ENCODE data around the gene ARFIP1.

Gene ARFIP1

GRCh38 chr4:152929888-152930287 is 150.1 kb downstream of the ARFIP1 start:
- Histone ChIP-seq H3K4me3 (ENCODE audit: low read length) (peak overlapping the region; percentile 11), H3K27me3 (ENCODE audit: control insufficient read depth, insufficient read depth, low read length) (peaks cover 15% of the 10 kb centered on the region), H3K9me3 (ENCODE audit: control insufficient read depth, low read depth, low read length) (no peaks in the 10 kb centered on the region), H3K9ac (ENCODE audit: low read length) (peak overlapping the region; percentile 3), H3K27ac (ENCODE audit: low read length) (no peak overlapping the region), H3K4me1 (ENCODE audit: control insufficient read depth, low read depth, low read length) (peaks cover 50% of the 10 kb centered on the region), H3K36me3 (ENCODE audit: control insufficient read depth, low read depth, low read length) (no peaks in the 10 kb centered on the region)

DNA sequence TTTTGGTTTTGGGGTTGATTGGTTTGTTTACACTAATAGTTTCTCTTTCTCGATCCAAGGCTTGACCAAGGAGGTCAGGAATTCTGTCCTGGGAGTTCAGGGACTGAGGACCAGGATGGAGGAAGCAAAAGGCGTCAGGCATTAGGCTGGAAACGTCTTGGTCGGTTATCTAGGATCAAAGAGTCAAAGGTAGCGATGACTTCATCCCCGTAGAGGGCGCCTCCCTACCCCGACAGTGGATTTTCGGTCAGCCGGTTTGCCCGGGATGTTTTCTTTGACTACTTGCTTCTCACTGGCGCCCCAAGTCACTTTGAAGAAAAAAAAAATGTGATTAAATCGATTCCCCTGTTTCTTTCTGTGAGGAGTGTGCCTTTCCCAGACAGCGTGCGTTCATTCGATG is 155.4 kb downstream of the ARFIP1 start:
- peaks cover 30% of the 10 kb centered on the region for H3K4me1 ChIP-seq (ENCODE audit: control insufficient read depth, low read depth, low read length)
- peak overlapping the region; percentile 79 for H3K4me3 ChIP-seq (ENCODE audit: low read length)
- no peak overlapping the region for H3K27ac ChIP-seq (ENCODE audit: low read length)
- peak overlapping the region; percentile 77 for H3K9ac ChIP-seq (ENCODE audit: low read length)
- no peaks in the 10 kb centered on the region for H3K9me3 ChIP-seq (ENCODE audit: control insufficient read depth, low read depth, low read length)
- peaks cover 45% of the 10 kb centered on the region for H3K27me3 ChIP-seq (ENCODE audit: control insufficient read depth, insufficient read depth, low read length)
- no peaks in the 10 kb centered on the region for H3K36me3 ChIP-seq (ENCODE audit: control insufficient read depth, low read depth, low read length)

DNA sequence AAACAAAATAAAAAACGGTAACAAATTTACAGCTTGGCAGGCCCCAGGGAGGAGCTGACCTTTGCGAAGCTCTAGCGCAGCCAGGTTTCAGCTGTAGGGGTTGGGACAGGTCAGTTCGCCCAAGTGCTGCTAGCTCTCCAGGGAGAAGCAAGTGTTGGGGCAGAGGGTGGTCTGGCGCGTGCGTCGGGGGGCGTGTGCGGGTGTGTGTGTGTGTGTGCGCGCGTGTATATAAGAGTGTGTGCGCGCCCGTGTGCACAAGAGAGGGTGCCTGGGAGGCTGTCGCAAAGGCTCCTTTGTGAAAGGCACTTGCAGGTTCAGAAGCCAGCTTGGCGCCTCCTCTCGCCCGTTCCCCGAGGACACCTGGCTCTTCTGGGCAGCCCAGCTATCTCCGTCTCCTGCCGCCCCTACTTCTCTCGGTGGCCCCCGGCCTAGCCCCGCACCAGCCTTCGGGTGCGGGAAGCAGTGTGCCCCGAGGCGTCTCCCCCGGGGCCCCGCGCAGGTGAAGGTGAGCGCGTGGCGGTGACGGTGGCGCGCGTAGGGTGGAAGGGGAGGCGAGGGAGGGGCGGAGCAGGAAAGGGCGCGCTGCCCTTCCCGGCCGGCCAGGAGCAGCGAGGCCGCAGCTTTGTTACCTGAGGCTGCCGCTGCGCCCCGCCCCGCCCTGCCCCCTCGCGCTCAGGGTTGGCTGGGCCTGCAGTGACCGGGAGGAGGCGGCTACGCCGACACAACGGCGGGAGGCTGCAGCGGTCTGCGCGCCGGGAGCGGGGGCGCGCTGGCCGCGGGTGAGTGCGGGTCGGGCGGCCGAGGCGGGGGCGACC is 156.1 kb downstream of the ARFIP1 start, which contains the start of gene FHDC1:
Gene FHDC1, plus strand, starts transcription at position 693 of the 815 bp plus-strand sequence. CDS start 6,735 bp downstream, outside the sequence.
- Histone ChIP-seq H3K9ac (ENCODE audit: low read length) (peak within 1 kb of the TSS; percentile 77), H3K9me3 (ENCODE audit: control insufficient read depth, low read depth, low read length) (no peaks in the 10 kb centered on the region), H3K27me3 (ENCODE audit: control insufficient read depth, insufficient read depth, low read length) (peaks cover 45% of the 10 kb centered on the region), H3K27ac (ENCODE audit: low read length) (no peak within 1 kb of the TSS), H3K36me3 (ENCODE audit: control insufficient read depth, low read depth, low read length) (no peaks in the 10 kb centered on the region), H3K4me3 (ENCODE audit: low read length) (peak within 1 kb of the TSS; percentile 79), H3K4me1 (ENCODE audit: control insufficient read depth, low read depth, low read length) (peaks cover 23% of the 10 kb centered on the region)

- Histone ChIP-seq H3K27ac (ENCODE audit: low read length) (no peak overlapping the region), H3K27me3 (ENCODE audit: control insufficient read depth, insufficient read depth, low read length) (peaks cover 45% of the 10 kb centered on the region), H3K4me1 (ENCODE audit: control insufficient read depth, low read depth, low read length) (peaks cover 16% of the 10 kb centered on the region), H3K9ac (ENCODE audit: low read length) (peak overlapping the region; percentile 65), H3K36me3 (ENCODE audit: control insufficient read depth, low read depth, low read length) (no peaks in the 10 kb centered on the region), H3K9me3 (ENCODE audit: control insufficient read depth, low read depth, low read length) (no peaks in the 10 kb centered on the region), H3K4me3 (ENCODE audit: low read length) (peak overlapping the region; percentile 79)
Observed at GRCh38 chr4:152936446-152937335, 156.9 kb downstream of the ARFIP1 start.

- Histone ChIP-seq H3K27ac (ENCODE audit: low read length) (no peak overlapping the region), H3K9me3 (ENCODE audit: control insufficient read depth, low read depth, low read length) (no peaks in the 10 kb centered on the region), H3K27me3 (ENCODE audit: control insufficient read depth, insufficient read depth, low read length) (peaks cover 45% of the 10 kb centered on the region)
Observed at GRCh38 chr4:152937336-152938236, 157.8 kb downstream of the ARFIP1 start.

DNA sequence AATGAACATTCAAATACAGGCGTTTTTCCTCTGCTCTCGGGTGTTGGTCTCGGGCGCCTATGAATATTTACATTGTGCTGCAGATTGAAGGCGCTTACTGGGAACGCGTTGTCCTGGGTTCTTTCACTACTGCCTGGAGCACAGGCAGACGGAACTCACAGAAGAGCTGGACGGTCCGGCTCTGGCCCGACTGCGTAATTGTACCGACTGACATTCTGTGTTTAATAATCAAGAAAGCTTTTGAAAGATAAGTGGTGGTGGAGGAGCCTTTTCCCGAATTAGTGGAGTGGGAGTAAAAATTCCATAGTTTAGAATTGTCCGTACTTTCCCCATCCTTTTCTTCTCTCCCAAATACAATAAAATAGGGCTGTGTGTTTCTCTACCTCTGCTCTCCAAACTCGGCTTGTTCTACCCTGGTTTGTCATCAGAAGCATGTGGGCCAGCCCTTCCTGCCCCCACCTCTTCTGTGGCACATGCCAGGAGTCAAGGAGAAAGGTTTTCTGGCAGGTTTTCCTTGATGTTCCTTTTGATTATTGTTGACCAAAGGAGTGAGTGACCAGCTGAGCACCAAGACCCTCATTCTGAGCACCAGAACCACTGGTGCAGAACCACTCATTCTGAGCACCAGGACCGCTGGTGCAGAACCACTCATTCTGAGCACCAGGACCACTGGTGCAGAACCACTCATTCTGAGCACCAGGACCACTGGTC is 158.6 kb downstream of the ARFIP1 start:
- peak overlapping the region; percentile 79 for H3K4me3 ChIP-seq (ENCODE audit: low read length)

More at GRCh38 chr4:152937336-152938236, 157.8 kb downstream of the ARFIP1 start:
- no peaks in the 10 kb centered on the region for H3K36me3 ChIP-seq (ENCODE audit: control insufficient read depth, low read depth, low read length)
- H3K9ac ChIP-seq (ENCODE audit: low read length): peak overlapping the region; percentile 65
- H3K4me1 ChIP-seq (ENCODE audit: control insufficient read depth, low read depth, low read length): peaks cover 16% of the 10 kb centered on the region
- H3K4me3 ChIP-seq (ENCODE audit: low read length): peak overlapping the region; percentile 79

DNA sequence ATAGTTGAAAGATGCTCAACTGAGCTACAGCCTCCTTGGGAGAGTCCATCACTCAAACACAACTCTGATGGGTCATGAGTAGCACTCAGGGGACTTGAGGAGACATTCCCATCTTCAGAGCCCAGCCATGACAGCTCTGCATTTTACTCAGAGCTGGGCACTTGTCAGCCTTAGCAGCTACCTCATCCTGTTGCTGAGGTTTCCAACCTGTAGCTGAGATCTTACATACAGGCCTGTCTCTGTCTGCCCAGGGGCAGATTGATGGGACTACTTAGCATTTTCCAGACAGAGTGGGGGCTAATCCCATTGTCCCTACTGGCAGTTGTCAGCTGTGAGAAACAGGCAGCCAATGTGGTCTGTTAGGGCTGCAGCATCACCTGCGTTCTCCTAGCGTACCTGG is 159.9 kb downstream of the ARFIP1 start:
- Histone ChIP-seq H3K4me1 (ENCODE audit: control insufficient read depth, low read depth, low read length) (peaks cover 15% of the 10 kb centered on the region), H3K4me3 (ENCODE audit: low read length) (no peak overlapping the region), H3K9ac (ENCODE audit: low read length) (no peak overlapping the region), H3K27me3 (ENCODE audit: control insufficient read depth, insufficient read depth, low read length) (peaks cover 33% of the 10 kb centered on the region), H3K36me3 (ENCODE audit: control insufficient read depth, low read depth, low read length) (peaks cover 13% of the 10 kb centered on the region), H3K27ac (ENCODE audit: low read length) (no peak overlapping the region), H3K9me3 (ENCODE audit: control insufficient read depth, low read depth, low read length) (no peaks in the 10 kb centered on the region)

More for the DNA sequence above, 158.6 kb downstream of the ARFIP1 start:
- Histone ChIP-seq H3K9me3 (ENCODE audit: control insufficient read depth, low read depth, low read length) (no peaks in the 10 kb centered on the region), H3K9ac (ENCODE audit: low read length) (no peak overlapping the region), H3K36me3 (ENCODE audit: control insufficient read depth, low read depth, low read length) (peaks cover 2% of the 10 kb centered on the region), H3K4me1 (ENCODE audit: control insufficient read depth, low read depth, low read length) (peaks cover 16% of the 10 kb centered on the region), H3K27ac (ENCODE audit: low read length) (no peak overlapping the region), H3K27me3 (ENCODE audit: control insufficient read depth, insufficient read depth, low read length) (peaks cover 45% of the 10 kb centered on the region)

DNA sequence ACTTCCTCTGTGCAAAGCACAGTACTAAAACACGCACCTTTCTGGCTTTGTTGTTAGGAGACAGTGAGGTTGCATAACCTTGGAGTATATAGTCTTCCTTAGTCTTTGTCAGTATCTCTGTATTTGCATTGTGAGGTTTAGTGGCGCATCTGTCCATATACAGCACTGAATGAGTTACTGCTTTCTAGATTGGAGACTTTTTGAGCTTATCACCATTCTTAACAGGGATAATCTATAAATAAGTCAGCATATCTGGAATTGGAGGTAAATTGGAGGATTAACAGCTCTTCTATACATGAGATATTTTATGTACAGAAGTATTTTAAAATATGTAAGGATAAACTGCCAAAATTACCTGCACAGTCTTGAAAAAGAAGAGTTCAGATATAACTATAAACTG is 160.7 kb downstream of the ARFIP1 start:
- peaks cover 10% of the 10 kb centered on the region for H3K4me1 ChIP-seq (ENCODE audit: control insufficient read depth, low read depth, low read length)
- H3K9me3 ChIP-seq (ENCODE audit: control insufficient read depth, low read depth, low read length): no peaks in the 10 kb centered on the region
- no peak overlapping the region for H3K27ac ChIP-seq (ENCODE audit: low read length)
- peaks cover 13% of the 10 kb centered on the region for H3K36me3 ChIP-seq (ENCODE audit: control insufficient read depth, low read depth, low read length)
- no peak overlapping the region for H3K9ac ChIP-seq (ENCODE audit: low read length)
- H3K4me3 ChIP-seq (ENCODE audit: low read length): no peak overlapping the region
- H3K27me3 ChIP-seq (ENCODE audit: control insufficient read depth, insufficient read depth, low read length): peaks cover 28% of the 10 kb centered on the region

DNA sequence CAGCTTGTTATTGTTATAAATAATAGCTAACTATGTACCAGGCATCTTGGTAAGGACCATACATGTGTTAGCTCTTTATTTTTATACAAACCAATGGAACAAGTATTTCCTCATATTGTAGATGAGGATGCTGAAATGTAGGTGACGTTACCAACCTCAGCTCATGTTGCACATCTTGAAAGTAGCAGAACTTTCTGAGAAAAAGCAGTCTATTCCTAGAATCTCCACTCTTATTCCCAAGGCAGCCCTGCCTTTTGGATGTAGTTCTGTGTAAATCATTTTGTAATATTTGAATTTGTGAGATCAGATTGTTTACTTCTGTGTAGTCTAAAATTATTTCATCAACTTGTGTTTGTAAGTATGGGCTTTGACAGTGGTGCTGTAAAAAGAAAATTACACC is 161.7 kb downstream of the ARFIP1 start:
- no peak overlapping the region for H3K27ac ChIP-seq (ENCODE audit: low read length)
- peaks cover 28% of the 10 kb centered on the region for H3K27me3 ChIP-seq (ENCODE audit: control insufficient read depth, insufficient read depth, low read length)

GRCh38 chr4:152942346-152942745 is 162.6 kb downstream of the ARFIP1 start:
- peaks cover 22% of the 10 kb centered on the region for H3K36me3 ChIP-seq (ENCODE audit: control insufficient read depth, low read depth, low read length)
- H3K9me3 ChIP-seq (ENCODE audit: control insufficient read depth, low read depth, low read length): no peaks in the 10 kb centered on the region
- no peak overlapping the region for H3K4me3 ChIP-seq (ENCODE audit: low read length)
- no peak overlapping the region for H3K27ac ChIP-seq (ENCODE audit: low read length)
- no peak overlapping the region for H3K9ac ChIP-seq (ENCODE audit: low read length)
- peaks cover 18% of the 10 kb centered on the region for H3K27me3 ChIP-seq (ENCODE audit: control insufficient read depth, insufficient read depth, low read length)
- peaks cover 10% of the 10 kb centered on the region for H3K4me1 ChIP-seq (ENCODE audit: control insufficient read depth, low read depth, low read length)

More for the DNA sequence above, 161.7 kb downstream of the ARFIP1 start:
- H3K9ac ChIP-seq (ENCODE audit: low read length): no peak overlapping the region
- H3K36me3 ChIP-seq (ENCODE audit: control insufficient read depth, low read depth, low read length): peaks cover 19% of the 10 kb centered on the region
- H3K4me3 ChIP-seq (ENCODE audit: low read length): no peak overlapping the region
- H3K4me1 ChIP-seq (ENCODE audit: control insufficient read depth, low read depth, low read length): peaks cover 10% of the 10 kb centered on the region
- no peaks in the 10 kb centered on the region for H3K9me3 ChIP-seq (ENCODE audit: control insufficient read depth, low read depth, low read length)
